Inflammatory macrophage treated with lipopolysaccharide for 1 hour (primary cell): ENCODE data around the gene USP51.
"Not testable (repeated sequence)": the region's sequence is repeated elsewhere in the genome, so short reads cannot be mapped to it uniquely, and the experiment has no call there.

Source experiments
- DNase-seq, 2 donors: peaks; one replicate each; pipeline ENCODE4 v3.0.0-alpha.2; 2020 to 2022

USP51 gene

GRCh38 chrX:55489314-55490009, at the start of gene USP51:
Gene USP51 (minus strand): TSS chrX:55489848. CDS start chrX:55488939, 909 bp downstream.
- DNase-seq, result peak in 1 of 2 donors; percentile 35

GRCh38 chrX:55524487-55524886, 34.8 kb upstream of the USP51 start:
- no peak for DNase-seq

GRCh38 chrX:55523356-55523755, 33.7 kb upstream of the USP51 start:
- no peak for DNase-seq

GRCh38 chrX:55522596-55523276, 33.1 kb upstream of the USP51 start:
- no peak for DNase-seq

GRCh38 chrX:55521687-55522086, 32.0 kb upstream of the USP51 start:
- no peak for DNase-seq

- not testable (repeated sequence) for DNase-seq
Measured at GRCh38 chrX:55516794-55517481, 27.3 kb upstream of the USP51 start.

- DNase-seq, result not testable (repeated sequence)
Measured at GRCh38 chrX:55513045-55513737, 23.5 kb upstream of the USP51 start.

- not testable (repeated sequence) for DNase-seq
Measured at GRCh38 chrX:55508410-55509152, 18.9 kb upstream of the USP51 start.

GRCh38 chrX:55507699-55508098, 18.1 kb upstream of the USP51 start:
- not testable (repeated sequence) for DNase-seq

GRCh38 chrX:55507010-55507409, 17.4 kb upstream of the USP51 start:
- DNase-seq, result not testable (repeated sequence)

- DNase-seq, result no peak
Measured at GRCh38 chrX:55490974-55491373, 1.3 kb upstream of the USP51 start.

GRCh38 chrX:55490121-55490520, 473 bp upstream of the USP51 start:
- no peak for DNase-seq

- DNase-seq, result peak in 1 of 2 donors; percentile 42
Measured at GRCh38 chrX:55488593-55489313, 895 bp downstream of the USP51 start.

GRCh38 chrX:55488006-55488592, 1.5 kb downstream of the USP51 start:
- DNase-seq, result no peak

- DNase-seq, result no peak
Measured at GRCh38 chrX:55487143-55487542, 2.5 kb downstream of the USP51 start.

GRCh38 chrX:55486736-55487135, 2.9 kb downstream of the USP51 start:
- DNase-seq, result no peak

GRCh38 chrX:55484948-55485347, 4.7 kb downstream of the USP51 start:
- DNase-seq, result no peak

GRCh38 chrX:55480390-55481062, 9.1 kb downstream of the USP51 start:
- no peak for DNase-seq

- DNase-seq, result not testable (repeated sequence)
Measured at GRCh38 chrX:55479956-55480355, 9.7 kb downstream of the USP51 start.

GRCh38 chrX:55465791-55466190, 23.9 kb downstream of the USP51 start:
- DNase-seq, result not testable (repeated sequence)

GRCh38 chrX:55465108-55465507, 24.5 kb downstream of the USP51 start:
- DNase-seq, result not testable (repeated sequence)
